GM23338 (cell line): ENCODE measurements around the gene SRF. TPM values are rescaled to one million over a fixed set of nuclear protein-coding genes. Genes with fewer than 3 reads are reported as not detected.

Experiments
- ATAC-seq: fragments of 200-7000 bp; cut with Tn5 transposase; 3 replicates; pipeline ENCODE4 v1.9.1; 2020
- DNase-seq: peaks from one replicate; pipeline ENCODE4 v3.0.0-alpha.2; 2015; ENCODE audit warnings: low spot score
- H2AFZ ChIP-seq: fragments of 200-600 bp; sonication (generic); 2 replicates; pipeline ENCODE4 v1.8.0; 2016; ENCODE audit warnings: antibody characterized with exemption, mild to moderate bottlenecking, moderate library complexity
- H3F3A ChIP-seq: fragments of 200-600 bp; sonication (generic); replicated peaks from 2 replicates; pipeline ENCODE4 v1.8.0; 2017; ENCODE audit warnings: antibody characterized with exemption, mixed run types, low read depth
- H3K27ac ChIP-seq: fragments of 200-600 bp; sonication (generic); 2 replicates; pipeline ENCODE4 v1.6.1; 2016; ENCODE audit warnings: low read depth
- H3K27me3 ChIP-seq: fragments of 200-600 bp; sonication (generic); 2 replicates; pipeline ENCODE4 v1.8.0; 2016; ENCODE audit warnings: mild to moderate bottlenecking, mixed run types, moderate library complexity; ENCODE audit not compliant: insufficient read depth
- H3K36me3 ChIP-seq: fragments of 200-600 bp; sonication (generic); 2 replicates; pipeline ENCODE4 v1.8.0; 2016; ENCODE audit warnings: mild to moderate bottlenecking; ENCODE audit not compliant: insufficient read depth
- H3K4me1 ChIP-seq: fragments of 200-600 bp; sonication (generic); 2 replicates; pipeline ENCODE4 v1.8.0; 2016; ENCODE audit warnings: mild to moderate bottlenecking, moderate library complexity; ENCODE audit not compliant: insufficient read depth
- H3K4me2 ChIP-seq: fragments of 200-600 bp; sonication (generic); 2 replicates; pipeline ENCODE4 v1.7.1; 2017; ENCODE audit warnings: mixed run types
- H3K4me3 ChIP-seq: fragments of 200-600 bp; sonication (generic); 2 replicates; pipeline ENCODE4 v1.6.1; 2016; ENCODE audit warnings: mixed run types
- H3K79me2 ChIP-seq: fragments of 200-600 bp; sonication (generic); replicated peaks from 2 replicates; pipeline ENCODE4 v1.8.0; 2017; ENCODE audit warnings: mild to moderate bottlenecking; ENCODE audit not compliant: insufficient read depth
- H3K9me2 ChIP-seq: fragments of 200-600 bp; sonication (generic); 2 replicates; pipeline ENCODE4 v1.8.0; 2017; ENCODE audit not compliant: insufficient read depth
- H4K20me1 ChIP-seq: fragments of 200-600 bp; sonication (generic); replicated peaks from 2 replicates; pipeline ENCODE4 v1.8.0; 2017; ENCODE audit warnings: mild to moderate bottlenecking; ENCODE audit not compliant: insufficient read depth
- H3K27ac Mint-ChIP-seq: 2 replicates; pipeline ENCODE4 v1.8.0; 2020; ENCODE audit warnings: inconsistent platforms, mild to moderate bottlenecking, moderate library complexity, mixed read lengths
- H3K27me3 Mint-ChIP-seq: 3 replicates; pipeline ENCODE4 v1.8.0; 2022; ENCODE audit warnings: low read depth, mild to moderate bottlenecking, moderate library complexity, mixed read lengths, inconsistent platforms; ENCODE audit not compliant: insufficient read depth, poor library complexity
- H3K36me3 Mint-ChIP-seq: 3 replicates; pipeline ENCODE4 v1.8.0; 2021; ENCODE audit warnings: low read depth, mild to moderate bottlenecking, inconsistent platforms, moderate library complexity, mixed read lengths
- H3K4me1 Mint-ChIP-seq: 3 replicates; pipeline ENCODE4 v1.8.0; 2020; ENCODE audit warnings: mild to moderate bottlenecking, inconsistent platforms, mixed read lengths
- H3K4me3 Mint-ChIP-seq: 3 replicates; pipeline ENCODE4 v1.8.0; 2021; ENCODE audit warnings: moderate library complexity, mild to moderate bottlenecking, inconsistent platforms, mixed read lengths
- H3K9me3 Mint-ChIP-seq: 3 replicates; pipeline ENCODE4 v1.8.0; 2020; ENCODE audit warnings: moderate library complexity, mild to moderate bottlenecking, inconsistent platforms, mixed read lengths
- CREB1 ChIP-seq: fragments of 250-450 bp; sonication (Bioruptor Pico); IDR thresholded peaks from 2 replicates; pipeline ENCODE4 v1.5.0; 2020; ENCODE audit warnings: low read depth, mild to moderate bottlenecking, moderate library complexity
- ETS1 ChIP-seq: IDR thresholded peaks from 2 replicates; pipeline ENCODE4 v1.6.1; 2016; ENCODE audit warnings: antibody characterized with exemption
- EZH2 ChIP-seq: fragments of 200-600 bp; sonication (generic); IDR thresholded peaks from one replicate; pipeline ENCODE4 v1.8.0; 2017; ENCODE audit warnings: antibody characterized with exemption, mild to moderate bottlenecking, low read depth; ENCODE audit not compliant: unreplicated experiment
- NANOG ChIP-seq: IDR thresholded peaks from 2 replicates; pipeline ENCODE4 v1.6.1; 2016; ENCODE audit warnings: antibody characterized with exemption, borderline replicate concordance
- POLR2AphosphoS5 ChIP-seq: IDR thresholded peaks from 2 replicates; pipeline ENCODE4 v1.6.1; 2016; ENCODE audit warnings: antibody characterized with exemption, low read depth
- REST ChIP-seq: IDR thresholded peaks from one replicate; pipeline ENCODE4 v1.6.1; 2018; ENCODE audit warnings: antibody characterized with exemption; ENCODE audit not compliant: unreplicated experiment
- STAT1 ChIP-seq: IDR thresholded peaks from one replicate; pipeline ENCODE4 v1.6.1; 2016; ENCODE audit warnings: antibody characterized with exemption; ENCODE audit not compliant: unreplicated experiment
- ZNF114 ChIP-seq: fragments of 250-450 bp; sonication (Bioruptor Pico); IDR thresholded peaks from 2 replicates; pipeline ENCODE4 v1.5.0; 2020; ENCODE audit warnings: mild to moderate bottlenecking, moderate library complexity
- ZNF331 ChIP-seq: fragments of 250-450 bp; sonication (Bioruptor Pico); IDR thresholded peaks from 2 replicates; pipeline ENCODE4 v1.5.0; 2020; ENCODE audit warnings: low read depth, mild to moderate bottlenecking, moderate library complexity
- ZNF462 ChIP-seq: fragments of 250-450 bp; sonication (Bioruptor Pico); IDR thresholded peaks from 2 replicates; pipeline ENCODE4 v1.5.0; 2020; ENCODE audit warnings: mild to moderate bottlenecking, moderate library complexity
- polyA plus RNA-seq: library from polyadenylated mRNA; unstranded; fragments of >200 nt; fragmentation: Nextera tagmentation; extraction: Ambion mirVana; gene quantifications from 2 replicates; pipeline ENCODE4 v1.2.1, GENCODE V29; 2016
- total RNA-seq: library from RNA; depleted of rRNA; stranded (reverse); fragments of >200 nt; shearing (Covaris generic); gene quantifications from 2 replicates; pipeline ENCODE4 v1.2.3, GENCODE V29; 2014

Gene SRF
- total and polyA plus RNA-seq, 2 experiments from 2014 or later, result 9.9 to 54.9 TPM

- ATAC-seq, result no peak
- no peaks in the 10 kb centered on the region; the same call in 1 of the 2 replicates for H4K20me1 ChIP-seq
- H3K79me2 ChIP-seq, result no peaks in the 10 kb centered on the region
- no peak for DNase-seq
- H3K4me2 ChIP-seq, result no peak overlapping the region
- H3K9me2 ChIP-seq, result no peaks in the 10 kb centered on the region
- TF ChIP-seq ETS1 (no peak), NANOG (no peak), STAT1 (no peak), EZH2 (no peak), ZNF114 (no peak), ZNF331 (CRISPR knock-in tag) (no peak)
- Mint-ChIP-seq H3K36me3 (peaks cover 20% of the 10 kb centered on the region), H3K27me3 (peaks cover 4% of the 10 kb centered on the region), H3K4me1 (no peaks in the 10 kb centered on the region), H3K27ac (no peak overlapping the region), H3K4me3 (no peak overlapping the region), H3K9me3 (no peaks in the 10 kb centered on the region)
- H3K4me3 ChIP-seq, result no peak overlapping the region
- no peak overlapping the region for H2AFZ ChIP-seq
- no peak overlapping the region for H3K27ac ChIP-seq
- H3K27me3 ChIP-seq, result no peaks in the 10 kb centered on the region
- H3K36me3 ChIP-seq, result no peaks in the 10 kb centered on the region
- no peaks in the 10 kb centered on the region for H3F3A ChIP-seq
- H3K4me1 ChIP-seq, result no peaks in the 10 kb centered on the region
Measured at GRCh38 chr6:43149265-43149664, 21.8 kb upstream of the SRF start.

GRCh38 chr6:43150051-43150751 lies 20.9 kb upstream of the SRF start:
- no peak overlapping the region for H2AFZ ChIP-seq
- H3K4me2 ChIP-seq, result no peak overlapping the region
- Mint-ChIP-seq H3K4me1 (no peaks in the 10 kb centered on the region), H3K36me3 (peaks cover 18% of the 10 kb centered on the region), H3K4me3 (no peak overlapping the region), H3K27me3 (peaks cover 4% of the 10 kb centered on the region), H3K9me3 (no peaks in the 10 kb centered on the region), H3K27ac (no peak overlapping the region)
- no peak overlapping the region for H3K4me3 ChIP-seq
- H4K20me1 ChIP-seq, result no peaks in the 10 kb centered on the region; the same call in 1 of the 2 replicates
- no peak for ATAC-seq
- no peaks in the 10 kb centered on the region for H3K9me2 ChIP-seq
- no peaks in the 10 kb centered on the region for H3K36me3 ChIP-seq
- H3K27ac ChIP-seq, result no peak overlapping the region
- H3K4me1 ChIP-seq, result no peaks in the 10 kb centered on the region
- no peak for DNase-seq
- H3K27me3 ChIP-seq, result no peaks in the 10 kb centered on the region
- H3F3A ChIP-seq, result no peaks in the 10 kb centered on the region
- H3K79me2 ChIP-seq, result no peaks in the 10 kb centered on the region
- TF ChIP-seq ZNF114, result no peak
- no peak for TF ChIP-seq EZH2
- TF ChIP-seq ZNF331 (CRISPR knock-in tag), result no peak
- TF ChIP-seq REST, result no peak
- TF ChIP-seq ZNF462 (CRISPR knock-in tag), result no peak
- no peak for TF ChIP-seq STAT1
- no peak for TF ChIP-seq POLR2AphosphoS5
- TF ChIP-seq CREB1 (CRISPR knock-in tag), result no peak
